OCI-LY3 (cell line): ENCODE measurements around the gene EHHADH.
"Not testable (repeated sequence)": the region's sequence is repeated elsewhere in the genome, so short reads cannot be mapped to it uniquely, and the experiment has no call there.

Experiments
- H2AFZ ChIP-seq: fragments of 200-600, 300-600 bp; shearing (Covaris generic); 2 replicates; pipeline ENCODE4 v1.6.0; 2014; ENCODE audit warnings: antibody characterized with exemption, low read depth, low read length
- H3K27ac ChIP-seq: fragments of 200-600, 300-600 bp; sonication (generic); 2 replicates; pipeline ENCODE4 v1.5.1; 2014; ENCODE audit warnings: mild to moderate bottlenecking, low read length, moderate library complexity, mixed read lengths
- H3K27me3 ChIP-seq: fragments of 200-600, 300-600 bp; sonication (generic); 2 replicates; pipeline ENCODE4 v1.6.1; 2014; ENCODE audit warnings: low read depth, low read length, mixed read lengths
- H3K36me3 ChIP-seq: fragments of 200-600, 300-600 bp; sonication (generic); replicated peaks from 2 replicates; pipeline ENCODE3; 2014; ENCODE audit warnings: low read depth, low read length, mixed read lengths
- H3K4me1 ChIP-seq: fragments of 300-600, 200-600 bp; sonication (generic); 2 replicates; pipeline ENCODE4 v1.6.1; 2014; ENCODE audit warnings: low read length, mixed read lengths
- H3K4me2 ChIP-seq: fragments of 200-600, 300-600 bp; sonication (generic); 2 replicates; pipeline ENCODE4 v1.6.1; 2014; ENCODE audit warnings: low read length, mixed read lengths
- H3K4me3 ChIP-seq: fragments of 300-600, 200-600 bp; sonication (generic); 2 replicates; pipeline ENCODE4 v1.5.1; 2014; ENCODE audit warnings: antibody characterized with exemption, mild to moderate bottlenecking, low read length, moderate library complexity
- H3K79me2 ChIP-seq: fragments of 300-600, 200-600 bp; shearing (Covaris generic); 2 replicates; pipeline ENCODE4 v1.6.1; 2014; ENCODE audit warnings: mild to moderate bottlenecking, low read length, mixed read lengths
- H3K9ac ChIP-seq: fragments of 300-600, 200-600 bp; shearing (Covaris generic); 2 replicates; pipeline ENCODE4 v1.6.0; 2014; ENCODE audit warnings: mild to moderate bottlenecking, low read length, moderate library complexity
- H3K9me3 ChIP-seq: fragments of 200-600, 300-600 bp; shearing (Covaris generic); 2 replicates; pipeline ENCODE4 v1.6.1; 2014; ENCODE audit warnings: low read length, mixed read lengths; ENCODE audit not compliant: insufficient read depth
- H4K20me1 ChIP-seq: fragments of 200-600, 300-600 bp; sonication (generic); 2 replicates; pipeline ENCODE4 v1.6.1; 2016; ENCODE audit warnings: low read length, mixed read lengths; ENCODE audit not compliant: insufficient read depth
- EZH2phosphoT487 ChIP-seq: fragments of 200-600 bp; shearing (Covaris generic); IDR thresholded peaks from 2 replicates; pipeline ENCODE4 v1.6.1; 2018; ENCODE audit warnings: antibody characterized with exemption, mixed run types, low read depth
- TF ChIP-seq, protein P1 (sequence below): fragments of 200-600, 300-600 bp; sonication (generic); IDR thresholded peaks from 2 replicates; pipeline ENCODE4 v1.5.1; 2014; ENCODE audit warnings: antibody characterized with exemption, low read length, low read depth

Gene EHHADH

DNA sequence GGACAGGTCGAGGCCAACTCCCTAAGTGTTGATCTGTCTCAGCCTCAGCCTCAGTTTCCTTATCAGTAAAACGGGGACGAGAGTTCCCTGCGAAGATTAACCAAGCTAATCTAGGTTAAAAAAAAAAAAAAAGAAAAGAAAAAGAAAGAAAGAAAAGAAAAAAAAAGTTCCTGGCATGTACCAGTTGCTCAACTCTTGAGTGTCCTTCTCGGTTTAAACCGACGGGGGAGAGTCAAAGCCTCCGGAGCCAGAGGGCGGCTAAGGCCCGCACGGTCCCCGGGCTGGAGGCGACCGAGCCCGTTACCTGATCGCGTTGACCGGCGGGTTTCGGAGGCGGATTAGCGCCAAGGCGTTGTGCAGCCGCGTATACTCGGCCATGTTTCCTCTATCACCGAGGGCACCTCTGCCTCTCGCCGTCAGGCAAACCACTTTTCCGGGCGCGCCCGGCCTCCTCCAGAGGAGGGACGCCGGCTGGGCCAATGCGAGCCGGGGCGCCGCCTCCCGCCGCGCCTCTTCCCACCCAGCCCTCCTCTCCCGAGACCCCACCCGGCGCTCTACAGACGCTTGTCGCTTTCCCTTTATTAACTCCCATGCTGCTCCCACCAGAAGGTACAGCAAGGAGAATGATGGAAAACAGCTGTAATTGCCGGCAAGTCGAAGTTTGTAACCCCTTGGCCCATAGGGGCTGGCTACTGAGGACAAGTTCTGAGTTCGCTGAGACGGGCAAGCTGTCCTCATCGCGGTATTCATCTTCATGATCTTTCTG lies at the start of gene EHHADH:
TSS of gene EHHADH (minus strand) at position 405 of the 766 bp plus-strand sequence. CDS start at position 378, 27 bp downstream.
- Histone ChIP-seq H3K27me3 (no peaks in the 10 kb centered on the region), H3K27ac (no peak within 1 kb of the TSS), H3K4me2 (peak within 1 kb of the TSS; percentile 53), H2AFZ (peak within 1 kb of the TSS; percentile 35; the same call in 1 of the 2 replicates), H4K20me1 (no peaks in the 10 kb centered on the region), H3K4me1 (no peaks in the 10 kb centered on the region), H3K9me3 (no peaks in the 10 kb centered on the region), H3K9ac (peak within 1 kb of the TSS; percentile 43), H3K79me2 (no peaks in the 10 kb centered on the region), H3K36me3 (no peaks in the 10 kb centered on the region), H3K4me3 (peak within 1 kb of the TSS; percentile 74)
- TF ChIP-seq, protein P1, sequence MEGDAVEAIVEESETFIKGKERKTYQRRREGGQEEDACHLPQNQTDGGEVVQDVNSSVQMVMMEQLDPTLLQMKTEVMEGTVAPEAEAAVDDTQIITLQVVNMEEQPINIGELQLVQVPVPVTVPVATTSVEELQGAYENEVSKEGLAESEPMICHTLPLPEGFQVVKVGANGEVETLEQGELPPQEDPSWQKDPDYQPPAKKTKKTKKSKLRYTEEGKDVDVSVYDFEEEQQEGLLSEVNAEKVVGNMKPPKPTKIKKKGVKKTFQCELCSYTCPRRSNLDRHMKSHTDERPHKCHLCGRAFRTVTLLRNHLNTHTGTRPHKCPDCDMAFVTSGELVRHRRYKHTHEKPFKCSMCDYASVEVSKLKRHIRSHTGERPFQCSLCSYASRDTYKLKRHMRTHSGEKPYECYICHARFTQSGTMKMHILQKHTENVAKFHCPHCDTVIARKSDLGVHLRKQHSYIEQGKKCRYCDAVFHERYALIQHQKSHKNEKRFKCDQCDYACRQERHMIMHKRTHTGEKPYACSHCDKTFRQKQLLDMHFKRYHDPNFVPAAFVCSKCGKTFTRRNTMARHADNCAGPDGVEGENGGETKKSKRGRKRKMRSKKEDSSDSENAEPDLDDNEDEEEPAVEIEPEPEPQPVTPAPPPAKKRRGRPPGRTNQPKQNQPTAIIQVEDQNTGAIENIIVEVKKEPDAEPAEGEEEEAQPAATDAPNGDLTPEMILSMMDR, result no peak

DNA sequence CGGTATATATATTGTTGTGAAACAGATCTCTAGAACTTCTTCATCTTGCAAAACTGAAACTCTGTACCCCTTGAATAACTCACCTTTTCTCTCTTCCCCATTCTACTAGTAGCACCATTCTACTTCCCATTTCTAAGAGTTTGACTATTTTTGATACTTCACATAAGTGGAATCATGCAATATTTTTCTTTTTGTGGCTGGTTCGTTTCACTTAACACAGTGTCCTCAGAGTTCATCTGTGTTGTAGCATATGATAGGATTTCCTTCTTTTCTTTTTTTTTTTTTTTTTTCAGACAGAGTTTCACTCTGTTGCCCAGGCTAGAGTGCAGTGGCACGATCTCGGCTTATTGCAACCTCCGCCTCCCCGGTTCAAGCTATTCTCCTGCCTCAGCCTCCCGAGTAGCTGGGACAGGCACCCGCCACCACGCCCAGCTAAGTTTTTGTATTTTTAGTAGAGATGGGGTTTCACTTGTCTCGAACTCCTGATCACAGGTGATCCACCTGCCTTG lies 46.1 kb upstream of the EHHADH start:
- not testable (repeated sequence) for H3K9me3 ChIP-seq, H3K79me2 ChIP-seq, H4K20me1 ChIP-seq, H3K27me3 ChIP-seq, H2AFZ ChIP-seq, H3K36me3 ChIP-seq
- Histone ChIP-seq H3K9ac (peak overlapping the region; percentile 47; the same call in 1 of the 2 replicates), H3K27ac (peak overlapping the region; percentile 98), H3K4me3 (peak overlapping the region; percentile 63), H3K4me1 (peaks cover 27% of the 10 kb centered on the region), H3K4me2 (peak overlapping the region; percentile 64)

DNA sequence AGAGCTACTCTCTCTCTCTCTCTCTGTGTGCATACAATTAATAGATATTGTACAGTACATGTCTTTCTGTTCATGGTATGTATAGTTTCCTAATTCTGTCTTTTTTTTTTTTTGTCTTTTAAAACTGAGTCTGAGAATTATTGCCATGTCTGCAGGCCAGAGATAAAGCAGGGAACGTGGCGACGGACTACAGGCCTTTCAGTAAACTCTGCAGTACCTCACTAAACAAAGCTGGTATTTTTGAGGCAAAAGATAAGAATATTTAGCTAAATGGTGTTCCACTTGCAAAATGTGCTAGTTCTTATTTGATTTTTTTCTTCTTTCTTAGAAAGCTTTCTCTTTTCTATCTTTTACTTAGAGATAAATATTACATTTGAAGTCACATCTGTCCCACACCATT lies 44.0 kb upstream of the EHHADH start:
- Histone ChIP-seq H3K4me3 (no peak overlapping the region), H2AFZ (no peak overlapping the region), H3K27me3 (no peaks in the 10 kb centered on the region), H3K4me1 (peaks cover 27% of the 10 kb centered on the region), H3K79me2 (no peaks in the 10 kb centered on the region), H3K4me2 (peak overlapping the region; percentile 97), H3K9me3 (no peaks in the 10 kb centered on the region), H4K20me1 (no peaks in the 10 kb centered on the region), H3K36me3 (peaks cover 3% of the 10 kb centered on the region), H3K9ac (0 out of 2 replicates have a peak overlapping the region, but pooled peaks have one; percentile 84), H3K27ac (peak overlapping the region; percentile 98; the same call in 1 of the 2 replicates)
- TF ChIP-seq, protein P1, result no peak
- TF ChIP-seq EZH2phosphoT487, result no peak

DNA sequence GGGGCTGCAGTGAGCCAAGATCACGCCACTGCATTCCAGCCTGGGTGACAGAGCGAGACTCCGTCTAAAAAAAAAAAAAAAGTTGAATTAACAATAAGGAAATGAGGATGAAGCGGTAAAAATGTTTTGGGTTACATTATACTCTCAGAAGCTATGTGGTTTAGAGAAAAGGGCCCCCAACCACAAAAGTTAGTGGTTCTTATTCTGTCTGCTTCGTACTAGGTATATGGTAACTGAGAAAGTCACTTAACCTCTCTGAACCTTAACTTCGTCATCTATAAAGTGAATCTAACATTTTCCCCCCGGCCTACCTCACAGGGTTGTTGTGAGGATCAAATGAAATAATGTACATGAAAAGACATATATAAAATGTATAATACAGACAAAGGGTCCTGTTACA lies 38.4 kb upstream of the EHHADH start:
- H3K4me2 ChIP-seq, result peak overlapping the region; percentile 42
- H3K4me1 ChIP-seq, result peaks cover 30% of the 10 kb centered on the region
- 0 out of 2 replicates have a peak overlapping the region, but pooled peaks have one; percentile 34 for H2AFZ ChIP-seq
- no peaks in the 10 kb centered on the region for H4K20me1 ChIP-seq
- no peaks in the 10 kb centered on the region for H3K79me2 ChIP-seq
- no peaks in the 10 kb centered on the region for H3K36me3 ChIP-seq
- no peaks in the 10 kb centered on the region for H3K27me3 ChIP-seq
- H3K4me3 ChIP-seq, result 0 out of 2 replicates have a peak overlapping the region, but pooled peaks have one; percentile 12
- H3K9me3 ChIP-seq, result no peaks in the 10 kb centered on the region
- H3K9ac ChIP-seq, result no peak overlapping the region
- no peak for TF ChIP-seq EZH2phosphoT487
- TF ChIP-seq, protein P1, result no peak
- no peak overlapping the region for H3K27ac ChIP-seq
